Fibroblast of lung (primary cell): ENCODE data around the gene TPCN2. TPM values are rescaled to one million over a fixed set of nuclear protein-coding genes. Genes with fewer than 3 reads are reported as not detected.
A peak's percentile ranks its signal among the peaks of the same experiment; 100 is the strongest.
"Not testable (repeated sequence)": the region's sequence is repeated elsewhere in the genome, so short reads cannot be mapped to it uniquely, and the experiment has no call there.

ENCODE experiments used
- DNase-seq, 2 donors: peaks; one replicate each; pipeline versions ENCODE4 v3.0.0 to v3.0.0-alpha.2; 2010; ENCODE audit warnings: low read depth in 2 of 2
- H2AFZ ChIP-seq: 2 replicates; pipeline ENCODE4 v1.5.1; 2012; ENCODE audit warnings: low read length, control low read depth, inconsistent platforms
- H3K27ac ChIP-seq: 2 replicates; pipeline ENCODE4 v1.5.1; 2011; ENCODE audit warnings: low read length, control low read depth; ENCODE audit not compliant: insufficient read depth
- H3K27me3 ChIP-seq: 2 replicates; pipeline ENCODE4 v1.5.1; 2011; ENCODE audit warnings: mild to moderate bottlenecking, low read length; ENCODE audit not compliant: control insufficient read depth, insufficient read depth
- H3K36me3 ChIP-seq: 2 replicates; pipeline ENCODE4 v1.5.1; 2011; ENCODE audit warnings: low read length; ENCODE audit not compliant: control insufficient read depth, insufficient read depth
- H3K4me1 ChIP-seq: 2 replicates; pipeline ENCODE4 v1.5.1; 2011; ENCODE audit warnings: low read length; ENCODE audit not compliant: control insufficient read depth, insufficient read depth; ENCODE audit errors: extremely low read depth
- H3K4me2 ChIP-seq: 2 replicates; pipeline ENCODE4 v1.5.1; 2011; ENCODE audit warnings: low read length, control low read depth; ENCODE audit not compliant: insufficient read depth; ENCODE audit errors: extremely low read depth
- H3K4me3 ChIP-seq, 4 experiments: fragments of 200-600 bp in 1 of 4; sonication (generic) in 1 of 4; replicated peaks in 1 of 4; 2 replicates each; pipeline ENCODE4 v1.5.1; 2011 to 2016; ENCODE audit warnings: low read length in 4 of 4, low read depth in 3 of 4, mild to moderate bottlenecking in 3 of 4, control low read depth in 2 of 4, inconsistent platforms in 1 of 4, mixed read lengths in 1 of 4; ENCODE audit not compliant: insufficient read depth in 1 of 4; ENCODE audit errors: control extremely low read depth in 1 of 4
- H3K79me2 ChIP-seq: 2 replicates; pipeline ENCODE4 v1.5.1; 2012; ENCODE audit warnings: mild to moderate bottlenecking, low read length, inconsistent platforms; ENCODE audit not compliant: control insufficient read depth, insufficient read depth
- H3K9ac ChIP-seq: 2 replicates; pipeline ENCODE4 v1.5.1; 2011; ENCODE audit warnings: mild to moderate bottlenecking, low read length, control low read depth; ENCODE audit not compliant: insufficient read depth
- H3K9me3 ChIP-seq: 2 replicates; pipeline ENCODE4 v1.5.1; 2012; ENCODE audit warnings: low read depth, low read length; ENCODE audit not compliant: control insufficient read depth, insufficient read depth
- H4K20me1 ChIP-seq: 2 replicates; pipeline ENCODE4 v1.5.1; 2011; ENCODE audit warnings: low read length; ENCODE audit not compliant: control insufficient read depth, insufficient read depth; ENCODE audit errors: extremely low read depth
- CTCF ChIP-seq, 2 donors: IDR thresholded peaks in 1 of 2; conservative IDR thresholded peaks in 1 of 2; 1 replicate in 1 of 2; 2 replicates in 1 of 2; pipeline ENCODE4 v1.5.1; 2011 to 2012; ENCODE audit warnings: low read length in 2 of 2, control low read depth in 1 of 2, inconsistent platforms in 1 of 2, low read depth in 1 of 2, mild to moderate bottlenecking in 1 of 2
- EZH2 ChIP-seq: IDR thresholded peaks from 2 replicates; pipeline ENCODE4 v1.5.1; 2012; ENCODE audit warnings: low read length, control low read depth, mild to moderate bottlenecking; ENCODE audit errors: missing control alignments
- polyA plus RNA-seq, 2 donors: library from polyadenylated mRNA; depleted of rRNA in 1 of 2; stranded (reverse) in 1 of 2; unstranded in 1 of 2; fragments of >200 nt; gene quantifications; 2 replicates each; pipeline ENCODE4 v1.2.1, GENCODE V29; 2011 to 2012; ENCODE audit warnings: missing spikeins in 1 of 2
- total RNA-seq: library from RNA; depleted of rRNA; stranded (reverse); fragments of >200 nt; gene quantifications from 2 replicates; pipeline ENCODE4 v1.2.1, GENCODE V29; 2014

TPCN2 gene
- total and polyA plus RNA-seq, 2 donors (not counting 1 experiment from before 2014, with no cell fraction given) = 9.7 to 11.7 TPM

GRCh38 chr11:69074375-69075140 is 25.8 kb downstream of the TPCN2 start:
- H3K27me3 ChIP-seq = no peaks in the 10 kb centered on the region
- peak overlapping the region; percentile 48 for H3K4me2 ChIP-seq
- DNase-seq = peak; percentile 23 to 33
- TF ChIP-seq EZH2 (no peak), CTCF (conservative IDR thresholded peaks at IDR 0.05 in 1 of 2, IDR thresholded peaks at IDR 0.05 in 1 of 2; ENCODE audit: low read depth in 1 of 2, low read length in 2 of 2) (no peak)
- no peak overlapping the region for H3K9ac ChIP-seq
- H3K9me3 ChIP-seq = no peaks in the 10 kb centered on the region
- H3K36me3 ChIP-seq = peaks cover 14% of the 10 kb centered on the region
- no peaks in the 10 kb centered on the region for H4K20me1 ChIP-seq
- H3K27ac ChIP-seq = peak overlapping the region; percentile 86
- no peaks in the 10 kb centered on the region for H3K79me2 ChIP-seq
- peaks cover 15% of the 10 kb centered on the region for H3K4me1 ChIP-seq
- H2AFZ ChIP-seq = no peak overlapping the region
- H3K4me3 ChIP-seq = no peak overlapping the region

- no peaks in the 10 kb centered on the region for H3K79me2 ChIP-seq
- H3K4me3 ChIP-seq = peak overlapping the region in 1 of 4 experiments; percentile 12
- peaks cover 15% of the 10 kb centered on the region for H3K4me1 ChIP-seq
- H4K20me1 ChIP-seq = no peaks in the 10 kb centered on the region
- peak overlapping the region; percentile 37 for H3K9ac ChIP-seq
- no peaks in the 10 kb centered on the region for H3K27me3 ChIP-seq
- DNase-seq = peak; percentile 99 to 100
- peak overlapping the region; percentile 86 for H3K27ac ChIP-seq
- H3K4me2 ChIP-seq = peak overlapping the region; percentile 75
- no peaks in the 10 kb centered on the region for H3K9me3 ChIP-seq
- TF ChIP-seq EZH2 (no peak), CTCF (conservative IDR thresholded peaks at IDR 0.05 in 1 of 2, IDR thresholded peaks at IDR 0.05 in 1 of 2; ENCODE audit: low read depth in 1 of 2, low read length in 2 of 2) (no peak)
- H3K36me3 ChIP-seq = peaks cover 9% of the 10 kb centered on the region
- H2AFZ ChIP-seq = no peak overlapping the region
Measured at GRCh38 chr11:69075421-69076128, 26.8 kb downstream of the TPCN2 start.

- Histone ChIP-seq H3K27me3 (no peaks in the 10 kb centered on the region), H3K36me3 (peaks cover 8% of the 10 kb centered on the region), H3K4me3 (no peak overlapping the region), H3K4me2 (peak overlapping the region; percentile 75), H3K9me3 (no peaks in the 10 kb centered on the region), H3K27ac (peak overlapping the region; percentile 86), H3K79me2 (no peaks in the 10 kb centered on the region), H2AFZ (no peak overlapping the region), H4K20me1 (no peaks in the 10 kb centered on the region), H3K4me1 (peaks cover 15% of the 10 kb centered on the region), H3K9ac (peak overlapping the region; percentile 37)
- no peak for TF ChIP-seq EZH2
- no peak for TF ChIP-seq CTCF (conservative IDR thresholded peaks at IDR 0.05 in 1 of 2, IDR thresholded peaks at IDR 0.05 in 1 of 2; ENCODE audit: low read depth in 1 of 2, low read length in 2 of 2)
- peak; percentile 43 to 90 for DNase-seq
Measured at GRCh38 chr11:69076129-69076791, 27.5 kb downstream of the TPCN2 start.

GRCh38 chr11:69076977-69077376 is 28.2 kb downstream of the TPCN2 start:
- H3K4me3 ChIP-seq, H3K27ac ChIP-seq, DNase-seq, H3K27me3 ChIP-seq, H2AFZ ChIP-seq, H3K36me3 ChIP-seq, H3K4me2 ChIP-seq, H3K9ac ChIP-seq, H3K79me2 ChIP-seq, H3K9me3 ChIP-seq, H4K20me1 ChIP-seq: not testable (repeated sequence)
- H3K4me1 ChIP-seq = peaks cover 15% of the 10 kb centered on the region
